Ishikawa (cell line): ENCODE data around the gene CAMTA1.

Experiments used
- CEBPB ChIP-seq: IDR thresholded peaks from 2 replicates; pipeline ENCODE4 v1.6.1; 2012
- CREB1 ChIP-seq: IDR thresholded peaks from 2 replicates; pipeline ENCODE4 v1.6.1; 2012; ENCODE audit warnings: low read depth
- EGR1 ChIP-seq: IDR thresholded peaks from 2 replicates; pipeline ENCODE4 v1.6.1; 2012
- EP300 ChIP-seq: IDR thresholded peaks from 2 replicates; pipeline ENCODE4 v1.6.1; 2012; ENCODE audit warnings: borderline replicate concordance
- FOXM1 ChIP-seq: IDR thresholded peaks from 2 replicates; pipeline ENCODE4 v1.6.1; 2012; ENCODE audit warnings: low read depth, borderline replicate concordance
- NFIC ChIP-seq: IDR thresholded peaks from 2 replicates; pipeline ENCODE4 v1.6.1; 2012
- RAD21 ChIP-seq: IDR thresholded peaks from 2 replicates; pipeline ENCODE4 v1.6.1; 2012; ENCODE audit warnings: low read depth
- TAF1 ChIP-seq: IDR thresholded peaks from 2 replicates; pipeline ENCODE4 v1.6.1; 2012; ENCODE audit warnings: low read depth, mild to moderate bottlenecking
- TCF12 ChIP-seq: IDR thresholded peaks from 2 replicates; pipeline ENCODE4 v1.6.1; 2012; ENCODE audit warnings: low read depth
- TEAD4 ChIP-seq: IDR thresholded peaks from 2 replicates; pipeline ENCODE4 v1.6.1; 2012
- YY1 ChIP-seq: IDR thresholded peaks from 2 replicates; pipeline ENCODE4 v1.6.1; 2012; ENCODE audit warnings: low read depth
- ZBTB7A ChIP-seq: IDR thresholded peaks from 2 replicates; pipeline ENCODE4 v1.6.1; 2012; ENCODE audit warnings: low read depth
- TF ChIP-seq, protein P1 (sequence below): IDR thresholded peaks from 2 replicates; pipeline ENCODE4 v1.6.1; 2012
- TF ChIP-seq, protein P2 (sequence below): IDR thresholded peaks from 2 replicates; pipeline ENCODE4 v1.6.1; 2012
- TF ChIP-seq, protein P3 (sequence below): IDR thresholded peaks from 2 replicates; pipeline ENCODE4 v1.6.1; 2012; ENCODE audit warnings: low read depth, mild to moderate bottlenecking

CAMTA1 gene

DNA sequence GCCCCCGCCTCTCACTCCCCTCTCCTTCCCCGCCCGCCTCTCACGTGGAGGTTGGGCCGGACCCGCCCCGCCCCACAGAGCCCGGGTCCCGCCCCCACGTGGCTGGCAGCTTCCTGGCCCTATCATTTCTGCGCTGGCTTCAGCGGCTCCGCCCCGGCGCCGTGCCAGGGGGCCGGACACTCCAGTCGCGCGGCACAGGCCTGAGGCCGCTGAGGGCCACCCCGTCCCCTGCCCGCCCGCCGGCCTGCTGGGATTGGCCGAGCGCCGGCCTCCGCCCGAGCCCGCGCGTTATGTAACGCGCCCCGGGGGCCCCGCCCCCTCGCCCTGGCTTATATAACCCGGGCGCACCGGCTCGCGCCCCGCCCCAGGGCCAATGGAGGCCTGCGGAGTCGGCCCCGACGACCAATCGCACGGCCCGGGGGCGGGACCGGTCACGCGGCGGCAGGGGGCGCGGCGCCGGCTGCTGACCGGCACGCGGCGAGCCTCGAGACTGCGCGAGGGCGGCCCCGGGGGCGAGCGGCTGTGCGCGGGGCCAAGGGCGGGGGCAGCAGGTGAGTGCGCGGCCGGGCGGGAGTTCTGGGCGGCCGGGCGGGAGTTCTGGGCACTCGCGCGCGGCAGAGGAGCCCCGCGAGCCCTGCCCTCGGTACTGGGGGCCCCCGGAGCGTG lies 998.7 kb downstream of the CAMTA1 start, which contains the start of gene PER3:
Gene PER3, plus strand, starts transcription at position 466 of the 666 bp plus-strand sequence. CDS start 587 bp downstream, outside the sequence.
- TF ChIP-seq EGR1, result peak; percentile 60; the same call in 1 of the 2 replicates
- TF ChIP-seq, protein P1, sequence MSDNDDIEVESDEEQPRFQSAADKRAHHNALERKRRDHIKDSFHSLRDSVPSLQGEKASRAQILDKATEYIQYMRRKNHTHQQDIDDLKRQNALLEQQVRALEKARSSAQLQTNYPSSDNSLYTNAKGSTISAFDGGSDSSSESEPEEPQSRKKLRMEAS, result peak; percentile 96
- TF ChIP-seq CREB1, result no peak; the same call in 1 of the 2 replicates
- TF ChIP-seq TAF1, result no peak
- TF ChIP-seq RAD21, result no peak
- no peak for TF ChIP-seq FOXM1
- no peak for TF ChIP-seq YY1
- TF ChIP-seq NFIC, result peak; percentile 34; the same call in 1 of the 2 replicates
- TF ChIP-seq, protein P2, sequence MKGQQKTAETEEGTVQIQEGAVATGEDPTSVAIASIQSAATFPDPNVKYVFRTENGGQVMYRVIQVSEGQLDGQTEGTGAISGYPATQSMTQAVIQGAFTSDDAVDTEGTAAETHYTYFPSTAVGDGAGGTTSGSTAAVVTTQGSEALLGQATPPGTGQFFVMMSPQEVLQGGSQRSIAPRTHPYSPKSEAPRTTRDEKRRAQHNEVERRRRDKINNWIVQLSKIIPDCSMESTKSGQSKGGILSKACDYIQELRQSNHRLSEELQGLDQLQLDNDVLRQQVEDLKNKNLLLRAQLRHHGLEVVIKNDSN, result peak; percentile 74
- TF ChIP-seq, protein P3, sequence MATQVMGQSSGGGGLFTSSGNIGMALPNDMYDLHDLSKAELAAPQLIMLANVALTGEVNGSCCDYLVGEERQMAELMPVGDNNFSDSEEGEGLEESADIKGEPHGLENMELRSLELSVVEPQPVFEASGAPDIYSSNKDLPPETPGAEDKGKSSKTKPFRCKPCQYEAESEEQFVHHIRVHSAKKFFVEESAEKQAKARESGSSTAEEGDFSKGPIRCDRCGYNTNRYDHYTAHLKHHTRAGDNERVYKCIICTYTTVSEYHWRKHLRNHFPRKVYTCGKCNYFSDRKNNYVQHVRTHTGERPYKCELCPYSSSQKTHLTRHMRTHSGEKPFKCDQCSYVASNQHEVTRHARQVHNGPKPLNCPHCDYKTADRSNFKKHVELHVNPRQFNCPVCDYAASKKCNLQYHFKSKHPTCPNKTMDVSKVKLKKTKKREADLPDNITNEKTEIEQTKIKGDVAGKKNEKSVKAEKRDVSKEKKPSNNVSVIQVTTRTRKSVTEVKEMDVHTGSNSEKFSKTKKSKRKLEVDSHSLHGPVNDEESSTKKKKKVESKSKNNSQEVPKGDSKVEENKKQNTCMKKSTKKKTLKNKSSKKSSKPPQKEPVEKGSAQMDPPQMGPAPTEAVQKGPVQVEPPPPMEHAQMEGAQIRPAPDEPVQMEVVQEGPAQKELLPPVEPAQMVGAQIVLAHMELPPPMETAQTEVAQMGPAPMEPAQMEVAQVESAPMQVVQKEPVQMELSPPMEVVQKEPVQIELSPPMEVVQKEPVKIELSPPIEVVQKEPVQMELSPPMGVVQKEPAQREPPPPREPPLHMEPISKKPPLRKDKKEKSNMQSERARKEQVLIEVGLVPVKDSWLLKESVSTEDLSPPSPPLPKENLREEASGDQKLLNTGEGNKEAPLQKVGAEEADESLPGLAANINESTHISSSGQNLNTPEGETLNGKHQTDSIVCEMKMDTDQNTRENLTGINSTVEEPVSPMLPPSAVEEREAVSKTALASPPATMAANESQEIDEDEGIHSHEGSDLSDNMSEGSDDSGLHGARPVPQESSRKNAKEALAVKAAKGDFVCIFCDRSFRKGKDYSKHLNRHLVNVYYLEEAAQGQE, result no peak
- peak; percentile 49; the same call in 1 of the 2 replicates for TF ChIP-seq CEBPB
- TF ChIP-seq ZBTB7A, result no peak
- TF ChIP-seq EP300, result no peak
- TF ChIP-seq TEAD4, result no peak
- no peak for TF ChIP-seq TCF12

DNA sequence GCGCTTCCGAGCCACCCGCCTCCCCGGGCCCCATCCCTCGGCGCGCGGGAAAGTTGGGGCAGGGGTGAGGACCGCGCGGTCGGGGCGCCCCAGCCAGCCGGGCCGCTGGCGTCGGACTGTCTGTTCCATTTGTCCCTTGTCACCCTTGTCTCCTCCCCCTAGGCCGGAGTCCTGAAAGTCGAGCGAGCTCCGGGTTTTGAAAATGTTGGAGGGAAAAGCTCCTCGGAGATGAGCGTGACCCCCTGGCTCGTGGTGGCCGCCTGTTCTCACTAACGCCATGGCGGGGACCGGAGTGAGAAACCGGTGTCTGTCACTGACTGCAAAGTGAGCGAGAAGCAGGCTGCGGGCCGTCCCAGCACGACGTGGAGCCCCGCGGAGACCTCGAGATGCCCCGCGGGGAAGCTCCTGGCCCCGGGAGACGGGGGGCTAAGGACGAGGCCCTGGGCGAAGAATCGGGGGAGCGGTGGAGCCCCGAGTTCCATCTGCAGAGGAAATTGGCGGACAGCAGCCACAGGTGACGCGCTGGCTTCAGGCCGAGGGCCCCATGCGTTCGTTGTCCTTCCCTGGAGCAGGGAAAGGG lies 999.3 kb downstream of the CAMTA1 start:
- TF ChIP-seq RAD21 (no peak), EGR1 (no peak), TEAD4 (no peak), FOXM1 (no peak), YY1 (no peak), NFIC (no peak), CEBPB (no peak), CREB1 (no peak), TAF1 (no peak), ZBTB7A (no peak), TCF12 (no peak), EP300 (no peak)
- TF ChIP-seq, protein P1, result no peak
- TF ChIP-seq, protein P2, result no peak
- TF ChIP-seq, protein P3, result no peak

DNA sequence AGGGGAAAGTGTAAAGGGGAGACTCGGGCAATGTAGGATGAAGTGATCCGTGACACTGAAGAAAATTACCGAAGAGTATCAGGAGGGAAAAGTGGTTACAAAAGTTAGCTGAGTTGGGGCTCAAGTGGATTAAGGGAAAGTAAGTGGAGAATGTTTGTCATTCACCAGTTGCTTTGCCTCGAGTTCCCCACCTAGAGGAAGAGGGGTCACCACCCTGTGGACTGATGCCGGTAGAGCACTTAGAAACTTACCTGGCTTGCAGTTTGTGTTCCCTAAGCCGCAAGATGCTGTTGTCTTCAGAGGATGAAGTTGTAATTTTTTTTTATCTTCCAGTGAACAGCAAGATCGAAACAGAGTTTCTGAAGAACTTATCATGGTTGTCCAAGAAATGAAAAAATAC lies 999.9 kb downstream of the CAMTA1 start:
- TF ChIP-seq, protein P2, result no peak
- no peak for TF ChIP-seq NFIC
- TF ChIP-seq CEBPB, result no peak
- no peak for TF ChIP-seq EP300
- no peak for TF ChIP-seq CREB1
- no peak for TF ChIP-seq TCF12
- no peak for TF ChIP-seq RAD21
- no peak for TF ChIP-seq TAF1
- TF ChIP-seq EGR1, result no peak
- no peak for TF ChIP-seq ZBTB7A
- TF ChIP-seq, protein P1, result no peak
- no peak for TF ChIP-seq TEAD4

DNA sequence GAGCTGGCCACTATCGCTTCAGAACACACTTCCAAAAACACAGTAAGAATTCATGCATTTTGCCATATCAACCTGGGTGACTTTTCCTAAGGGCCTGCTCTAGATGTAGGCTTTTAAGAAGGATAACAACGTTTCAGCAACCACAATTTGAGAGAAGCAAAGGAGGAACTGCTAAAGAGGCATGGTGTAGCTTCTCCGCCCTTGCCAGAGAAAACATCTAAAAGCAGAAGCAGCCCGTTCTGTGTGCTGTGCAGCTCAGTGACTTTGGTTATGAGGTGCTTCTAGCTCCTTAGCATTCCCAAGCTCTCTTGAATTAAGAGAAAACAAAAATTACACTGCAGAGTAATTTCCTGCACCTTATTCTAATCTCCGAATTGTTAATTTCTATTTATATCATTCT lies 1001.5 kb downstream of the CAMTA1 start:
- TF ChIP-seq NFIC, result no peak
- TF ChIP-seq EGR1, result no peak
- TF ChIP-seq, protein P1, result no peak

DNA sequence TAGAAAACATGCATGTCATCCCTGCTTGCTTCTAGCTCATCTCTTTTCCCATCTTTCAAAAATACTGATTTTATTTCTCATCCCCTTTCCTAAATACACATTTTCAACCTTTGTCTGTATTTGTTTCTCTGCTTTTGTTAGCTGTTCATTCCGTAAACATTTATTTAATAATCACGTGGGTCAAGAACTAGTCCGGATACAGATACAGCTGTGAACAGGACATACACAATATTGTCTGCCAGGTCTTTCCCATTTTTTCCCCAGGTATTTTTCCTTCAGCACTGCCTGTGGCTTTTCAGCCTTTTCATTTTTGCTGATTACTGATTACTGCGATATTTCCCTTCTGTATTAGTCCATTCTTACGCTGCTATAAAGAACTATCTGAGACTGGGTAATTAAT lies 1004.6 kb downstream of the CAMTA1 start:
- TF ChIP-seq YY1, result no peak
- no peak for TF ChIP-seq CEBPB
- TF ChIP-seq CREB1, result no peak
- TF ChIP-seq TEAD4, result no peak
- TF ChIP-seq EGR1, result no peak
- TF ChIP-seq, protein P1, result no peak
